Chondrocyte (in vitro differentiated cells): ENCODE data around the gene ZNF547. TPM values are rescaled to one million over a fixed set of nuclear protein-coding genes. Genes with fewer than 3 reads are reported as not detected.
A peak's percentile ranks its signal among the peaks of the same experiment; 100 is the strongest.

Source experiments
- DNase-seq: peaks from one replicate; pipeline ENCODE4 v3.0.0; 2021; ENCODE audit warnings: mixed read lengths, low spot score
- H3K27ac Mint-ChIP-seq: one replicate; pipeline ENCODE4 v1.8.0; 2021; ENCODE audit warnings: mild to moderate bottlenecking, moderate library complexity, mixed read lengths; ENCODE audit not compliant: unreplicated experiment
- H3K27me3 Mint-ChIP-seq: 2 replicates; pipeline ENCODE4 v1.8.0; 2021; ENCODE audit warnings: low read depth, mixed read lengths
- H3K36me3 Mint-ChIP-seq: 2 replicates; pipeline ENCODE4 v1.8.0; 2021; ENCODE audit warnings: low read depth, mixed read lengths
- H3K4me1 Mint-ChIP-seq: 2 replicates; pipeline ENCODE4 v1.8.0; 2021; ENCODE audit warnings: low read depth, mild to moderate bottlenecking, mixed read lengths
- H3K4me3 Mint-ChIP-seq: one replicate; pipeline ENCODE4 v1.8.0; 2021; ENCODE audit warnings: mild to moderate bottlenecking, moderate library complexity, mixed read lengths; ENCODE audit not compliant: unreplicated experiment
- H3K9me3 Mint-ChIP-seq: 2 replicates; pipeline ENCODE4 v1.8.0; 2021; ENCODE audit warnings: low read depth, mixed read lengths
- CTCF ChIP-seq: fragments of 200-600 bp; sonication (generic); IDR thresholded peaks from 2 replicates; pipeline ENCODE4 v1.5.0; 2021; ENCODE audit warnings: antibody characterized with exemption, mild to moderate bottlenecking, moderate library complexity
- total RNA-seq: library from RNA; stranded (reverse); gene quantifications from 3 replicates; pipeline ENCODE4 v1.2.1, GENCODE V29; 2021

Gene ZNF547
- total RNA-seq, 1 donor from 2014 or later = 2.4 TPM

- Mint-ChIP-seq H3K36me3 (peaks cover 46% of the 10 kb centered on the region), H3K27me3 (no peaks in the 10 kb centered on the region), H3K4me3 (peak overlapping the region; percentile 93), H3K27ac (peak overlapping the region; percentile 96), H3K9me3 (peaks cover 20% of the 10 kb centered on the region), H3K4me1 (peaks cover 37% of the 10 kb centered on the region)
- DNase-seq = no peak
- no peak for TF ChIP-seq CTCF
Observed at GRCh38 chr19:57351867-57352266, 11.5 kb upstream of the ZNF547 start.

GRCh38 chr19:57355916-57356315, 7.4 kb upstream of the ZNF547 start:
- Mint-ChIP-seq H3K27me3 (no peaks in the 10 kb centered on the region), H3K4me1 (peaks cover 27% of the 10 kb centered on the region), H3K9me3 (peaks cover 25% of the 10 kb centered on the region), H3K27ac (no peak overlapping the region), H3K4me3 (no peak overlapping the region), H3K36me3 (peaks cover 57% of the 10 kb centered on the region)
- no peak for TF ChIP-seq CTCF
- DNase-seq = no peak

DNA sequence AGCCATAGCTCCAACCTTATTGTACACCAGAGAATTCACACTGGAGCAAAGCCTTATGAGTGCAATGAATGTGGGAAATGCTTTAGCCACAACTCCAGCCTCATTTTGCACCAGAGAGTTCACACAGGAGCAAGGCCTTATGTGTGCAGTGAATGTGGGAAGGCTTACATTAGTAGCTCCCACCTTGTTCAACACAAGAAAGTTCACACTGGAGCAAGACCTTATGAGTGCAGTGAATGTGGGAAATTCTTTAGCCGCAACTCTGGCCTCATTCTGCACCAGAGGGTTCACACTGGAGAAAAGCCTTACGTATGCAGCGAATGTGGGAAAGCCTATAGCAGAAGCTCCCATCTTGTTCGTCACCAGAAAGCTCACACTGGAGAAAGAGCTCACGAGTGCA, 5.9 kb upstream of the ZNF547 start:
- Mint-ChIP-seq H3K4me3 (no peak overlapping the region), H3K4me1 (peaks cover 14% of the 10 kb centered on the region), H3K27ac (no peak overlapping the region), H3K27me3 (no peaks in the 10 kb centered on the region), H3K9me3 (peaks cover 23% of the 10 kb centered on the region), H3K36me3 (peaks cover 53% of the 10 kb centered on the region)
- DNase-seq = no peak
- no peak for TF ChIP-seq CTCF

DNA sequence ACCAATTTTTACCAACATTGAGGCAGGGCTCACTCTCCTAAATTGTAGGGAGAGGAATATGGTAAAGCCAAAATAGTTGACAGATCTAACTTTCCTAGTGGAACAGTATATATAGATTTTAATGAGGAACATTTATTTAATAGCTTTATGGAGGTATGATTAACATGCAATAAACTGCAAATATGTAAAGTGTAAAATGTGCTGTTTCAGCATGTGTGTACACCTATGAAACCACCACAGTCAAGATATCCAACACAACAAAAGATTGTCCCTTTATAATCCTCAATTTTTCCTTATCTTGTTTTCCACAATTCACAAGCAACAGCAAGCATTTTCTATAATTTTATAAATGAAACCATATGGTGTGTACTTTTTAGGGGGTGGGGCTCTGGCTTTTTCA, 4.1 kb upstream of the ZNF547 start:
- no peak overlapping the region for H3K27ac Mint-ChIP-seq
- H3K4me3 Mint-ChIP-seq = no peak overlapping the region
- no peaks in the 10 kb centered on the region for H3K27me3 Mint-ChIP-seq
- DNase-seq = no peak
- no peak for TF ChIP-seq CTCF
- peaks cover 19% of the 10 kb centered on the region for H3K4me1 Mint-ChIP-seq
- H3K9me3 Mint-ChIP-seq = peaks cover 20% of the 10 kb centered on the region
- H3K36me3 Mint-ChIP-seq = peaks cover 41% of the 10 kb centered on the region

DNA sequence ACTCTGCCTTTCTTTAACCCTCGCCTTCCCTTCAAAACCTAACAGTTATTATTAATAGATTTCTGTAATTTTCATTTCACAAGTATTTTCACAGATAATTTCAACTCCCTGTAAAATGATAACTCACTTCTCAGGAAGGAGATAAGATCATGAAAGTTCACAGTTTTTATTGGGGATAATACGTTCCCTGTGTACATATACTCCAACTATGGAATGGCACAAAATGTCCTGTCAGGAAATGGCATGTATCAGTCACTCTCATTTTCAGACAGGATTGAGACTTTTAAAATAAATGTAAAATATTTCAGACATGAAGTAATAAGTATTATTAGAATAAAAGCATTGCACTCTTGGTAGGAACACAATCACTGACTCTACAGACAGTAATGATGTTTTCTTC, 932 bp upstream of the ZNF547 start:
- H3K27ac Mint-ChIP-seq = peak overlapping the region; percentile 99
- peaks cover 7% of the 10 kb centered on the region for H3K9me3 Mint-ChIP-seq
- peaks cover 12% of the 10 kb centered on the region for H3K36me3 Mint-ChIP-seq
- no peaks in the 10 kb centered on the region for H3K27me3 Mint-ChIP-seq
- no peak for DNase-seq
- peaks cover 19% of the 10 kb centered on the region for H3K4me1 Mint-ChIP-seq
- no peak for TF ChIP-seq CTCF
- H3K4me3 Mint-ChIP-seq = peak overlapping the region; percentile 98
